KMS-11 (cell line): ENCODE measurements around the gene PIK3CG.
"Not testable (repeated sequence)": the region's sequence is repeated elsewhere in the genome, so short reads cannot be mapped to it uniquely, and the experiment has no call there.

ENCODE experiments used
- H2AFZ ChIP-seq: fragments of 200-600 bp; sonication (generic); 2 replicates; pipeline ENCODE4 v1.6.1; 2016; ENCODE audit warnings: antibody characterized with exemption, mixed run types, low read depth
- H3K27ac ChIP-seq: fragments of 200-600 bp; sonication (generic); 2 replicates; pipeline ENCODE4 v1.6.1; 2016; ENCODE audit warnings: mild to moderate bottlenecking, mixed run types
- H3K27me3 ChIP-seq: fragments of 200-600 bp; sonication (generic); 2 replicates; pipeline ENCODE4 v1.6.1; 2017; ENCODE audit warnings: mild to moderate bottlenecking, low read depth, mixed run types, moderate library complexity; ENCODE audit not compliant: insufficient read depth
- H3K36me3 ChIP-seq: fragments of 200-600 bp; sonication (generic); 2 replicates; pipeline ENCODE4 v1.6.1; 2017; ENCODE audit warnings: mild to moderate bottlenecking, mixed run types; ENCODE audit not compliant: insufficient read depth
- H3K4me1 ChIP-seq: fragments of 200-600 bp; sonication (generic); 2 replicates; pipeline ENCODE4 v1.6.1; 2016; ENCODE audit warnings: mild to moderate bottlenecking, low read depth, mixed run types; ENCODE audit not compliant: poor library complexity, severe bottlenecking
- H3K4me2 ChIP-seq: fragments of 200-600 bp; sonication (generic); 2 replicates; pipeline ENCODE4 v1.7.0; 2016; ENCODE audit warnings: mild to moderate bottlenecking, mixed run types
- H3K4me3 ChIP-seq: fragments of 200-600 bp; sonication (generic); IDR thresholded peaks from 2 replicates; pipeline ENCODE4 v1.6.1; 2017; ENCODE audit warnings: low read depth, low read length, mixed read lengths; ENCODE audit not compliant: insufficient read depth
- H3K79me2 ChIP-seq: fragments of 200-600 bp; sonication (generic); 2 replicates; pipeline ENCODE4 v1.6.1; 2016; ENCODE audit warnings: low read depth, mixed run types; ENCODE audit not compliant: insufficient read depth
- H3K9ac ChIP-seq: fragments of 200-600 bp; sonication (generic); 2 replicates; pipeline ENCODE4 v1.6.1; 2016; ENCODE audit warnings: mild to moderate bottlenecking, mixed run types
- H4K20me1 ChIP-seq: fragments of 200-600 bp; sonication (generic); 2 replicates; pipeline ENCODE4 v1.6.1; 2016; ENCODE audit warnings: mild to moderate bottlenecking, mixed run types; ENCODE audit not compliant: insufficient read depth
- TF ChIP-seq, protein P1 (sequence below): fragments of 200-600 bp; sonication (generic); conservative IDR thresholded peaks from 2 replicates; pipeline ENCODE4 v1.6.1; 2017; ENCODE audit warnings: low read depth, mild to moderate bottlenecking, antibody characterized with exemption, low read length, moderate library complexity, mixed read lengths

Gene PIK3CG

DNA sequence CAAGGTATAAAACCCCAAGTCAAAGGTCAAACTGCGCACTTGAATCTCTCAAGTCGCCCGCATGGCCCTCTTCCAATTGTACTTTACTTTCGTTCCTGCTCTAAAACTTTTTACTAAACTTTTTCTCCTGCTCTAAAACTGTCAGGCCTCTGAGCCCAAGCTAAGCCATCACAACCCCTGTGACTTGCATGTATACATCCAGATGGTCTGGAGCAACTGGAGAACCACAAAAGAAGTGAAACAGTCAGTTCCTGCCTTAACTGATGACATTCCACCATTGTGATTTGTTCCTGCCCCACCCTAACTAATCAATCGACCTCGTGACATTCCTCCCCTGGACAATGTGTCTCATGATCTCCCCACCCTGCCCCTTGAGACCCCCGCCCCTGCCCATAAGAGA is 35.6 kb upstream of the PIK3CG start:
- no peaks in the 10 kb centered on the region for H3K36me3 ChIP-seq
- H3K79me2 ChIP-seq = no peaks in the 10 kb centered on the region
- no peaks in the 10 kb centered on the region for H4K20me1 ChIP-seq
- no peaks in the 10 kb centered on the region for H3K27me3 ChIP-seq
- no peak overlapping the region for H3K4me2 ChIP-seq
- H3K4me1 ChIP-seq = no peaks in the 10 kb centered on the region
- H2AFZ ChIP-seq = no peak overlapping the region
- H3K4me3 ChIP-seq = no peak overlapping the region
- TF ChIP-seq, protein P1, sequence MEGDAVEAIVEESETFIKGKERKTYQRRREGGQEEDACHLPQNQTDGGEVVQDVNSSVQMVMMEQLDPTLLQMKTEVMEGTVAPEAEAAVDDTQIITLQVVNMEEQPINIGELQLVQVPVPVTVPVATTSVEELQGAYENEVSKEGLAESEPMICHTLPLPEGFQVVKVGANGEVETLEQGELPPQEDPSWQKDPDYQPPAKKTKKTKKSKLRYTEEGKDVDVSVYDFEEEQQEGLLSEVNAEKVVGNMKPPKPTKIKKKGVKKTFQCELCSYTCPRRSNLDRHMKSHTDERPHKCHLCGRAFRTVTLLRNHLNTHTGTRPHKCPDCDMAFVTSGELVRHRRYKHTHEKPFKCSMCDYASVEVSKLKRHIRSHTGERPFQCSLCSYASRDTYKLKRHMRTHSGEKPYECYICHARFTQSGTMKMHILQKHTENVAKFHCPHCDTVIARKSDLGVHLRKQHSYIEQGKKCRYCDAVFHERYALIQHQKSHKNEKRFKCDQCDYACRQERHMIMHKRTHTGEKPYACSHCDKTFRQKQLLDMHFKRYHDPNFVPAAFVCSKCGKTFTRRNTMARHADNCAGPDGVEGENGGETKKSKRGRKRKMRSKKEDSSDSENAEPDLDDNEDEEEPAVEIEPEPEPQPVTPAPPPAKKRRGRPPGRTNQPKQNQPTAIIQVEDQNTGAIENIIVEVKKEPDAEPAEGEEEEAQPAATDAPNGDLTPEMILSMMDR = no peak
- no peak overlapping the region for H3K9ac ChIP-seq
- no peak overlapping the region for H3K27ac ChIP-seq

DNA sequence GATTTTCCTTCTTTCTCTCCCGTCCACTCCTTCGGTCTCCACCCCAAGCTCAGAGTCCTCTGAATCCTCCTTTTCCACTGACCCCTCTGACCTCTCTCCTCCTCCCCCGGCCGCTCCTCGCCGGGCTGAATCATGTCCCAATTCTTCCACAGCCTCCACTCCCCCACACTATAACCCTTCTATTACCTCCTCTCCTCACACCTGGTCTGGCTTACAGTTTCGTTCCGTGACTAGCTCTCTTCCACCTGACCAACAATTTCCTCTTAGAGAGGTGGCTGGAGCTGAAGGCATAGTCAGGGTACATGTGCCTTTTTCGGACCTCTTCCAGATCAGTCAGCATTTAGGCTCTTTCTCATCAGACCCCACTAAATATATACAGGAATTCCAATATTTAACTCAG is 34.2 kb upstream of the PIK3CG start:
- H3K4me2 ChIP-seq = not testable (repeated sequence)

DNA sequence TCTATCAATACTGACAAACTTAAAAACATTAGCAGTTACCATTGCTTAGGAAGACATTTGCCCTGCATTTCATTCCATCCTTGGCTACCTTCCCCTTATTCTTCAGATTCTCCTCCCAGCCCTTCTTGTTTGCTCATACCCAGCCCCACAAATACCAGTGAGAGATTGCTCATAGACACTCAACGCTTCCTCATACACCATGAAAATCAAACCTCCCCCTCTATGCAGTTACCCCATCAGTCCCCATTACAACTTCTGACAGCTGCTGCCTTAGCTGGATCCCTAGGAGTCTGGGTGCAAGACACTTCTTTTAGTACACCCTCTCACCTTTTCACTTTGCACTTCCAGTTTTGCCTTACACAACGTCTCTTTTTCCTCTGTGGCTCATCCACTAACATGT is 28.3 kb upstream of the PIK3CG start:
- H3K27me3 ChIP-seq = no peaks in the 10 kb centered on the region
- no peaks in the 10 kb centered on the region for H3K79me2 ChIP-seq
- no peak overlapping the region for H3K27ac ChIP-seq
- no peaks in the 10 kb centered on the region for H4K20me1 ChIP-seq
- H3K36me3 ChIP-seq = no peaks in the 10 kb centered on the region
- no peak overlapping the region for H3K4me2 ChIP-seq
- TF ChIP-seq, protein P1 = no peak
- H2AFZ ChIP-seq = no peak overlapping the region
- no peak overlapping the region for H3K4me3 ChIP-seq
- no peaks in the 10 kb centered on the region for H3K4me1 ChIP-seq
- H3K9ac ChIP-seq = no peak overlapping the region

More for the DNA sequence above, 34.2 kb upstream of the PIK3CG start:
- H3K27me3 ChIP-seq, H3K36me3 ChIP-seq, H3K79me2 ChIP-seq, H3K4me3 ChIP-seq, H2AFZ ChIP-seq, H4K20me1 ChIP-seq, H3K9ac ChIP-seq, H3K27ac ChIP-seq, H3K4me1 ChIP-seq: not testable (repeated sequence)

DNA sequence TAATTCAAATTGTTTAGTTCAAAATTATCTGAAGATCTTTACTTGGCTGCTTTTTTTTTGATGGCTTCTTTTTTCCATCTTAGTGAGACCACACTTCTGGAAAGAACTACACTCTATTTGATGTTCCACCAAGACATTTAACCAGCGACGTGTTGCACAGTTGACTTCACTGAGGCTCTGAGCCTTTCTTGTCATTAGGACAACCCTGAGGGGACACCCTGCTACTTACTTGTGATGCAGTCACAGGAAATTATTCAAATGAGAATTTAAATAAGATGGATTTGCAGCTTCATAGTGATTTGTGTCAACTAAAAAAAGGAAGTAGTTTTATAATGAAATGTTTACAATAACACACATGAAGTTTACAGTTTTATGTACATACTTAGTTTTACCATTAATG is 25.6 kb upstream of the PIK3CG start:
- H3K9ac ChIP-seq = no peak overlapping the region

DNA sequence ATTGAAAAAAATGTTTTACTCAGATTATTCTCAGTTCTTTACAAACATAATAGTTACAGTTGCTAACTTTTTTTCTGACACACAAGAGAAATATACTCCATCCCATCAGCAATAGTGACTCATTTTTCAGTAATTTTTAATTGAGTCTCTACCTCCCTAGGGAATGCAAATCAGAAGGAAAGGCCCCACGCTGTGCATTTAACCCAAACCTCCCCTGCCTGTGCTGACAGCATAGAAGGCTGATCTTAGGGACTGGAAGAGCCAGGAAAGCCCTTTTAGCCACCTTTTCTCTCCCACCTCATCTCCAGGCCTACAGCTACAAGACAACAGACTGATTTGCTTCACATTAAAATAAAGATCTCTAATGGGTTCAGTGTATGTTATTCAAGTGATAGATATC is 24.7 kb upstream of the PIK3CG start:
- no peaks in the 10 kb centered on the region for H3K4me1 ChIP-seq
- H3K79me2 ChIP-seq = no peaks in the 10 kb centered on the region
- H3K36me3 ChIP-seq = no peaks in the 10 kb centered on the region
- TF ChIP-seq, protein P1 = no peak
- H3K4me3 ChIP-seq = no peak overlapping the region
- H3K4me2 ChIP-seq = no peak overlapping the region
- H3K27ac ChIP-seq = no peak overlapping the region
- no peak overlapping the region for H2AFZ ChIP-seq
- H3K27me3 ChIP-seq = no peaks in the 10 kb centered on the region
- H3K9ac ChIP-seq = no peak overlapping the region
- no peaks in the 10 kb centered on the region for H4K20me1 ChIP-seq

More for the DNA sequence above, 25.6 kb upstream of the PIK3CG start:
- Histone ChIP-seq H3K4me3 (no peak overlapping the region), H3K36me3 (no peaks in the 10 kb centered on the region), H2AFZ (no peak overlapping the region), H3K79me2 (no peaks in the 10 kb centered on the region), H4K20me1 (no peaks in the 10 kb centered on the region), H3K27me3 (no peaks in the 10 kb centered on the region), H3K27ac (no peak overlapping the region), H3K4me2 (no peak overlapping the region), H3K4me1 (no peaks in the 10 kb centered on the region)
- TF ChIP-seq, protein P1 = no peak
